Upper lobe of right lung (tissue), 1 donor: ENCODE measurements around the gene DHFR2. TPM values are rescaled to one million over a fixed set of nuclear protein-coding genes. Genes with fewer than 3 reads are reported as not detected.
"Not testable (repeated sequence)": the region's sequence is repeated elsewhere in the genome, so short reads cannot be mapped to it uniquely, and the experiment has no call there.

ENCODE experiments used
- ATAC-seq: fragments of 200-7000 bp; cut with Tn5 transposase; one replicate; pipeline ENCODE4 v1.9.1; 2020; ENCODE audit warnings: mild to moderate bottlenecking, moderate library complexity
- DNase-seq: peaks from one replicate; pipeline ENCODE4 v3.0.0-alpha.2; 2020
- H3K27ac ChIP-seq: fragments of 200-600 bp; one replicate; pipeline ENCODE4 v1.8.0; 2022
- H3K27me3 ChIP-seq: fragments of 200-600 bp; one replicate; pipeline ENCODE4 v1.8.0; 2022; ENCODE audit warnings: mild to moderate bottlenecking
- H3K36me3 ChIP-seq: fragments of 200-600 bp; one replicate; pipeline ENCODE4 v1.8.0; 2022
- H3K4me1 ChIP-seq: fragments of 200-600 bp; one replicate; pipeline ENCODE4 v1.8.0; 2022
- H3K4me3 ChIP-seq: fragments of 200-600 bp; one replicate; pipeline ENCODE4 v1.8.0; 2022; ENCODE audit warnings: mild to moderate bottlenecking
- H3K9me3 ChIP-seq: fragments of 200-600 bp; one replicate; pipeline ENCODE4 v1.8.0; 2022
- intact Hi-C: fragments of 100-400 bp; cut with DNase I; formaldehyde crosslinking; loops from one replicate; pipeline ENCODE4 v1.11.0; 2022
- total RNA-seq: library from RNA; stranded (reverse); fragmentation: NEBNext Ultra II Directional; extraction: Animal tissue kit (Norgen Biotek cat#: 25700); gene quantifications from one replicate; pipeline ENCODE4 v1.2.1, GENCODE V29; 2021
- TF ChIP-seq, protein P1 (sequence below): fragments of 200-600 bp; IDR thresholded peaks from one replicate; pipeline ENCODE4 v1.8.0; 2022; ENCODE audit warnings: antibody characterized with exemption
- donor health status: DM: no; HTN: yes; CAD: no; lungs with severe emphysema.

DHFR2 gene
- total RNA-seq, 1 donor from 2014 or later, result 8.1 TPM

DNA sequence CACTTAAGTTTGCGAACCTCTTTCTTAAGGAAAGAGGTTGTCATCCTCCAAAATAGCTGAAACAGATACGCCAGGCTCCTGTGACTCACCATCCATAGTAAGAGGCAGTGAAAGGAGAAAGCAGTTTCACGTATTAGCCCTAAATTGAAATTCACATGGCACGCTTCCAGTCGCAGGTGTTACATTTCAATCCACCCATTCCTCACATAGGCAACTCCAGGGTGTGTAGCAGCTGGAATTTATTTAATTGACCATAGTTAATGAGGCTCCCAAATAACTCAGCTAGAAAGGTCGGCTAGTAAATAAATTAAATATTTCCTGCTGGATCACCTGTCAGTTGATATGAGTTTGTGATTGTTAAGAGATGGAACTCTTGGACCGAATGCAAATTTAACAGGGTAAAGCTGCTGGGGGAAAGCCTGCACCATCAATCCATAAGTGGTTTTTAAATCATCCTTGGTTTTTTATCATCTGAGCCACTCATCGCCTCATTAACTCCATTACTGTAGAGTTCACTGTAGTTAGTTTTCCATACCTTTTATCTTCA lies 19.7 kb upstream of the DHFR2 start:
- intact Hi-C loops, result no loop called here
- ATAC-seq, result no peak
- H3K36me3 ChIP-seq, result peaks cover 26% of the 10 kb centered on the region
- H3K4me1 ChIP-seq, result no peaks in the 10 kb centered on the region
- DNase-seq, result no peak
- no peaks in the 10 kb centered on the region for H3K9me3 ChIP-seq
- H3K27me3 ChIP-seq, result no peaks in the 10 kb centered on the region
- H3K4me3 ChIP-seq, result no peak overlapping the region
- no peak overlapping the region for H3K27ac ChIP-seq
- TF ChIP-seq, protein P1, sequence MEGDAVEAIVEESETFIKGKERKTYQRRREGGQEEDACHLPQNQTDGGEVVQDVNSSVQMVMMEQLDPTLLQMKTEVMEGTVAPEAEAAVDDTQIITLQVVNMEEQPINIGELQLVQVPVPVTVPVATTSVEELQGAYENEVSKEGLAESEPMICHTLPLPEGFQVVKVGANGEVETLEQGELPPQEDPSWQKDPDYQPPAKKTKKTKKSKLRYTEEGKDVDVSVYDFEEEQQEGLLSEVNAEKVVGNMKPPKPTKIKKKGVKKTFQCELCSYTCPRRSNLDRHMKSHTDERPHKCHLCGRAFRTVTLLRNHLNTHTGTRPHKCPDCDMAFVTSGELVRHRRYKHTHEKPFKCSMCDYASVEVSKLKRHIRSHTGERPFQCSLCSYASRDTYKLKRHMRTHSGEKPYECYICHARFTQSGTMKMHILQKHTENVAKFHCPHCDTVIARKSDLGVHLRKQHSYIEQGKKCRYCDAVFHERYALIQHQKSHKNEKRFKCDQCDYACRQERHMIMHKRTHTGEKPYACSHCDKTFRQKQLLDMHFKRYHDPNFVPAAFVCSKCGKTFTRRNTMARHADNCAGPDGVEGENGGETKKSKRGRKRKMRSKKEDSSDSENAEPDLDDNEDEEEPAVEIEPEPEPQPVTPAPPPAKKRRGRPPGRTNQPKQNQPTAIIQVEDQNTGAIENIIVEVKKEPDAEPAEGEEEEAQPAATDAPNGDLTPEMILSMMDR, result no peak

DNA sequence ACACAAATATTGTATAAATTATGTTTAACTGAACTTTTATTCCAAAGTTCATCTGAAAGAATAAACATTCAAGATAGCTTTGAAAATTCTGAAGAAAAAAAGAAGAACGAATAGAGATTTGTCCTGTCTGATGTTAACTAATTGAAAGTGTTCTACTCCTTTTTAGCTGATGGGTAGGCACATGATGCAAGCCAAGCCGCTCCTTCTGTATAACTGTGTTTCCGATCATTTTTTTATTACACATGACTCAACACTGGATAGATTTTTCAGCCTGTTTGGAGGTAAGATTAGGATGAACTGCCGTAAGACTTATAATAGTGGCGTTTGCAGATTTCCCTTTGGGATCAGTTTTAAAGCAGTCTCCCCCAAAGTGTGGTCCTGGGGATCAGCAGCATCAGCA lies 19.2 kb upstream of the DHFR2 start:
- no peak for ATAC-seq

GRCh38 chr3:94080552-94080951 lies 17.8 kb upstream of the DHFR2 start:
- peaks cover 18% of the 10 kb centered on the region for H3K36me3 ChIP-seq
- ATAC-seq, intact Hi-C loops, DNase-seq, H3K27me3 ChIP-seq, H3K27ac ChIP-seq, H3K4me1 ChIP-seq, H3K4me3 ChIP-seq, H3K9me3 ChIP-seq: not testable (repeated sequence)

More for the DNA sequence above, 19.2 kb upstream of the DHFR2 start:
- intact Hi-C loops, result no loop called here
- TF ChIP-seq, protein P1, result no peak
- Histone ChIP-seq H3K27ac (no peak overlapping the region), H3K27me3 (no peaks in the 10 kb centered on the region), H3K4me1 (no peaks in the 10 kb centered on the region), H3K9me3 (no peaks in the 10 kb centered on the region), H3K4me3 (no peak overlapping the region), H3K36me3 (peaks cover 23% of the 10 kb centered on the region)
- no peak for DNase-seq

GRCh38 chr3:94076055-94076454 lies 13.3 kb upstream of the DHFR2 start:
- Histone ChIP-seq H3K4me3 (no peak overlapping the region), H3K27me3 (no peaks in the 10 kb centered on the region), H3K9me3 (no peaks in the 10 kb centered on the region), H3K27ac (no peak overlapping the region), H3K36me3 (peaks cover 8% of the 10 kb centered on the region), H3K4me1 (no peaks in the 10 kb centered on the region)
- intact Hi-C loops, result no loop called here
- TF ChIP-seq, protein P1, result no peak
- no peak for DNase-seq
- no peak for ATAC-seq

DNA sequence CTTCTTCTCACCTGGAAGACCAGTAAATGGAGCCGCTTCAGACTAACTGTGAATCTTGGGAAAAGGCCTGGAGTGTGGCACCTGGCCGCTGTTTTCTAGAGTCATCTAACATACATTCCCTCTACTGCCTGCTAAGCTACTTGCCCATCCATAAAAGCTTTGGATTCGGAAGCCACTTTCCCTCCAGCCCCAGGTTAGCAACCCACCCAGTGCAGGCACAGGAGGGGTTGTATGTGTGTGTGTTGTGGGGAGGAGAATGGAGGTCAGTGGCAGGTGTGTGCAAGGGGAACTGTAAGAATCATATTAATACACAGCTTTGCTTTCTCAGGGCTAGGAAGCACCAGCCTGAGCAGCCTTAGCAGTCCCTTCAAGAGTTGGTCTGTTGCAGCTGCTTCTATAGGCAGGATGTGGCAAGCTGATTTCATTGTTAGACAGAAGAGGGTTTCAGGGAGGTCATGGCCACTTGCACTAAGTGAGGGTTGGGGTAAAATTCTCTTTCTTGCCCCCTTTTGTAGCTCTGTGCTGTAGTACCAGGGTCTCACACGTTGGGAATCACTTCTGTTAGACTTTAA lies 9.1 kb upstream of the DHFR2 start:
- TF ChIP-seq, protein P1, result no peak
- intact Hi-C loops, result no loop called here
- no peaks in the 10 kb centered on the region for H3K27me3 ChIP-seq

GRCh38 chr3:94070341-94070911 lies 7.7 kb upstream of the DHFR2 start:
- DNase-seq (no peak), ATAC-seq (no peak)
- intact Hi-C loops, result no loop called here
- H3K4me3 ChIP-seq, result no peak overlapping the region
- TF ChIP-seq, protein P1, result no peak
- peaks cover 19% of the 10 kb centered on the region for H3K36me3 ChIP-seq
- no peak overlapping the region for H3K27ac ChIP-seq
- no peaks in the 10 kb centered on the region for H3K27me3 ChIP-seq
- H3K9me3 ChIP-seq, result no peaks in the 10 kb centered on the region
- H3K4me1 ChIP-seq, result peaks cover 4% of the 10 kb centered on the region

More for the DNA sequence above, 9.1 kb upstream of the DHFR2 start:
- Histone ChIP-seq H3K9me3 (no peaks in the 10 kb centered on the region), H3K4me3 (no peak overlapping the region), H3K4me1 (no peaks in the 10 kb centered on the region), H3K36me3 (peaks cover 18% of the 10 kb centered on the region), H3K27ac (no peak overlapping the region)
- DNase-seq (no peak), ATAC-seq (no peak)
